Activated naive CD8-positive, alpha-beta T cell (primary cell): ENCODE data around the gene IER5.

Experiments used
- H3K27ac Mint-ChIP-seq: one replicate; pipeline ENCODE4 v1.8.0; 2021; ENCODE audit warnings: mixed read lengths
- H3K27me3 Mint-ChIP-seq: one replicate; pipeline ENCODE4 v1.8.0; 2021; ENCODE audit warnings: mixed read lengths
- H3K36me3 Mint-ChIP-seq: one replicate; pipeline ENCODE4 v1.8.0; 2021; ENCODE audit warnings: mixed read lengths
- H3K4me1 Mint-ChIP-seq: one replicate; pipeline ENCODE4 v1.8.0; 2021; ENCODE audit warnings: low read depth, mixed read lengths
- H3K4me3 Mint-ChIP-seq: one replicate; pipeline ENCODE4 v1.8.0; 2021; ENCODE audit warnings: mild to moderate bottlenecking, mixed read lengths
- H3K9me3 Mint-ChIP-seq: one replicate; pipeline ENCODE4 v1.8.0; 2021; ENCODE audit warnings: low read depth, mixed read lengths

Gene IER5

DNA sequence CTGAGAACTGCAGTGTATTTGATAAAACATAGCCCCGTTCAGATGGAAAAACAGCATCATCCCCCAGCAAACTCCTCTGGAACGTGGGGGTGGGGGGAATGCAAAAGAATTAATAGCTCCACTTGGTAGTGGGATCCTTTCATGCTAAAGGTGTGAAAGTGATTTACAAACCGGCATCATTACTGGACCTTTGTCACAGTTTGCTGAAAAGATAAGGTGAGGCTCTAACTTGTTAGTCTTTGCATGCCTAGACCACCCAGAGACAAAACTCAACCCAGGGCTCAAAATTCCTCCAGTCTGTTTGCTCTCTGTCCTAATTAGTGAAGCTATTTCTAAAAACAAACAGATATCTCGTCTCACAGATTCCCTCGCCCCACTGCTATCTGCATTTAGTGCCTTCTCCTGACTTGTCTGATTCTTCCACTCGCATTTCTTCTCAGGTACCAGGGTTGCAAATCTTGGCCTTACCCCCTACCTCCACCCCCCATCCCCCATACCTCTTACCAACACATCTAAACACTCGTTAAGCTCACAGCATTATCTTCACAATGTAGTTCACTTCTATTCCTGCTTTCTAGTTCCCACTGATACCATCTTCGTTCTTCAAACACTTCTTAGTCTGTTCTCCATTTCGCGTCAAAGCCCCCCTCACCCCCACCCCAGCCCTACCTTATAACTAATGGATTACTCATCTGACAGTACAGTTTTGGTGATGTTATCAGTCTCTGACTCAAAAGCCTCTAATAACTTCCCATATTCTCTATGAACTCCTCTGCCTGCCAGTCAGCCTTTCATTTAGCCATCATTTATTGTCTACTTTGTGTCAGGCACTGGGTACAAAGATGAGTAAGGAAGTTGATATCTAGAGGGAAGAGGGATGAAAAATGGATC, 11.8 kb downstream of the IER5 start:
- H3K4me1 Mint-ChIP-seq = peaks cover 74% of the 10 kb centered on the region
- no peaks in the 10 kb centered on the region for H3K9me3 Mint-ChIP-seq
- H3K27ac Mint-ChIP-seq = peak overlapping the region; percentile 93
- peaks cover under 1% of the 10 kb centered on the region for H3K36me3 Mint-ChIP-seq
- H3K4me3 Mint-ChIP-seq = peak overlapping the region; percentile 75
- H3K27me3 Mint-ChIP-seq = no peaks in the 10 kb centered on the region

DNA sequence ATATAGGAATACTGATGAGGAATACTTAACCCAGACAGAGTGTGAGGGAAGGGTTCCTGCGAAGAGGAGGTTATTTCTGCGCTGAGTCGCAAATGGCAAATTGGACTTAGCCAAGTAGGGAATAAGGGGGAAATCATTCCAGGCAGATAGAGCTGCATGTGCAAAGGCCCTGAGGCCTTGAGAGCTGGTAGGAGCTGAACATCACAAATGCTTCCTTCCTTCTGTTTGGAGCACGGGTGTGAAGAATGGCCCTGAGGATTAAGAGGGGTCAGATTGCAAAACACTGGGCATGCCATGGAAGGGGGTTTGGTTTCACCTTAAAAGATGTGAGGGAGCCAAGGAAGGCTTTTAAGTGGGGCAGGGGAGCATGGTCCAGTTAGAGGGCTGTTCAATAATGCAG, 12.4 kb downstream of the IER5 start:
- peak overlapping the region; percentile 73 for H3K27ac Mint-ChIP-seq
- peaks cover 75% of the 10 kb centered on the region for H3K4me1 Mint-ChIP-seq
- peak overlapping the region; percentile 75 for H3K4me3 Mint-ChIP-seq
- no peaks in the 10 kb centered on the region for H3K36me3 Mint-ChIP-seq
- H3K27me3 Mint-ChIP-seq = no peaks in the 10 kb centered on the region
- H3K9me3 Mint-ChIP-seq = no peaks in the 10 kb centered on the region

DNA sequence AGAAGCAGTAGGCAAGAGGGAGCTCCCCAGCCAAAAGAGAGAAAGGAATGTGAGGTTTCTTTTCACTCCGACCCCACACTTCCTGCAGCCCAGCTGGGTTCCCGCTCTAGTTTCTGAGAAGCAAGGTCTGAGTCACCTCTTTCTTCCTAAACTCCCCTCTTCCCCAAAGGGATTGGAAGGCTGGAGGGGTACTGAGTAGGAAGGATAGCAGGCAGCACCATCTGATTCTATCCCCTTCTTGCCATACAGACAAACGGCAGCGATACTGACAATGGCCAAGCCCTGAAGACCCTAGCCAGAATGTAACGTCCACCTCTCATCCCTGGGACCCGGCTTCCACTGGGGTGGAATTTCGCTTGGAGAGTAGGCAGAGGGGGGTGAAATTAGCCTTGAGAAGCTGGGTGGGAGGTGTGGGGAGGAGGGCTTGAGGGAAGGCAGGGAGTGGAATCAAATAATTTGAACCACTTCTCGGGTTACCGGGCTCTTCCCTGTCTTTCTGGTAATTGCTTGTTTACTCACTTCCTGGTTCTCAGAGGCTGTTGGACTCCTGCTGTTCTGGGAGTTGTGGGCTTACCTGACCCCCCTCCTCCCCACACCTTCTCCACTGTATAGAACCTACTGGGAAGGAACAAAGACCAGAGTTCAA, 13.2 kb downstream of the IER5 start:
- Mint-ChIP-seq H3K4me1 (peaks cover 74% of the 10 kb centered on the region), H3K36me3 (no peaks in the 10 kb centered on the region), H3K9me3 (no peaks in the 10 kb centered on the region), H3K27me3 (no peaks in the 10 kb centered on the region), H3K4me3 (no peak overlapping the region), H3K27ac (no peak overlapping the region)

DNA sequence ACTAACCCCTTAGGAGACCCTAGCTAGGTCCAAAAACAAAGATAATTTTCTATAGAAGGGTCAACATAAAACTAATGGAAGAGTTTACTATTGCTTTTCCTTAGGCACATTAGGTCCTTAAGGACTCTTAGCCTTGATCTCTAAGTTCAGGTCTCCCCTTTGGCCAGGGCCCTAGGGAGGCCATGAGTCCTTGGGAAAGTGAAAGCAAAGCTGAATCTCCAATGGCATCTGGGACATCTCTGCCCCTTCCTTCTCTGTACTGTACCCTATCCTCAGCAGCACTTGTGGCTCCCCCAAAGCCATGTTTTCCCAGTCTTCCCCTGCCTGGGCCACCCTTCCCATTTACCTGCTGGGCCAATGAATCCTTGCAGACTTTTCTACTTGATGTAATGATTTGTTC, 14.3 kb downstream of the IER5 start:
- no peak overlapping the region for H3K4me3 Mint-ChIP-seq
- H3K9me3 Mint-ChIP-seq = no peaks in the 10 kb centered on the region
- peaks cover 74% of the 10 kb centered on the region for H3K4me1 Mint-ChIP-seq
- no peaks in the 10 kb centered on the region for H3K27me3 Mint-ChIP-seq
- no peak overlapping the region for H3K27ac Mint-ChIP-seq
- no peaks in the 10 kb centered on the region for H3K36me3 Mint-ChIP-seq

DNA sequence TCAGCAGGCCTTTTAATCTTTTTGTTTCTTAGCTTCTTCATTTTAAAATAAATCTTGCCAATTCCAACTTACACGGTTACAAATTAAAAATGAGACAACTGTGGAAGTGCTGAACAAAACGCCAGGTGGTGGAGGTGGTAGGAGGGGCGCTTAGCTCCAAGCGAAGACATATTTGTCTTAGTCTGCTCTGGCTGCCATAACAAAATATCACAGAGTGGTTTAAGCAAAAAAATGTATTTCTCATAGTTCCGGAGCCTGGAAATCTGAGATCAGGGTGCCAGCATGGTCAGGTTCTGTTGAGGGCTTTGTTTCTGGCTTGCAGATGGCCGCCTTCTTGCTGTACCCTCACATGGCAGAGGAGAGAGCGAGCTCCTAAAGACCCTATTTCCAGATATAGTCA, 14.9 kb downstream of the IER5 start:
- Mint-ChIP-seq H3K27ac (peak overlapping the region; percentile 12), H3K4me1 (peaks cover 71% of the 10 kb centered on the region)

DNA sequence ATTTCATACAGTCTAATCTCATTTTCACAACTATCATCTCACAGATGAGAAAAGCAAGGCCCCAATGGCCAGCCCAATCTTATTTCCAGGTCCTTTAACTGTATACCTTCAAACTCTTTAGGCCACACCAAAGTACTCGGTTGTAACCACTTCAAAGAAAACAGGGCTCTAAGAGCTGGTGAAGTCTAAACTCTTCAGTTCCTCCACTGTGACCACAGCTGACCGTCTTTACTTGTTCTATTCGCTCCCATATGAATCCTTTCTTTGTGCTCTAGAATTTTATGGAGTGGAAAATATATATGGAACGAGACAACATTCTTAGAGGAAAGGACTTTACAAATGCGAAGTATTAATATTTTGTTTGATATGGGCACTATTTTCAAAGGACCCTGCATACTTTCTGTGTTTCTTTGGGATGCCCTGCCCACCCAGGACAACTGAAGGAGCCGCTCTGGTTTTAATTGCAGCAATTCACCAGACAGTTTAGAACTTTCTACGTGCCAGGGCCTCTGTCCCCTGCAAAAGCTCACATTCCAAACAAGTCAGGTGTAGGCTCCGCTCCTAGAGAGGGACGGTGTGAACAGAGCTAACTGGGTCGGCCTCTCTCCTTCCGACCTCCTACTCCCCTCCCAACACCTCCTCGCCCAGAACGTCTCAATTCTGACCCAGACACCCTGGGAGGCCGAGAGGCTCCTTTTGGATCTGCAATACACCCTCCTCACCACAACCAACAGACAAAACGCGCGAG, 15.7 kb downstream of the IER5 start:
- Mint-ChIP-seq H3K9me3 (no peaks in the 10 kb centered on the region), H3K27ac (peak overlapping the region; percentile 72), H3K27me3 (no peaks in the 10 kb centered on the region), H3K4me1 (peaks cover 68% of the 10 kb centered on the region), H3K4me3 (peak overlapping the region; percentile 84), H3K36me3 (no peaks in the 10 kb centered on the region)

More for the DNA sequence above, 14.9 kb downstream of the IER5 start:
- no peaks in the 10 kb centered on the region for H3K27me3 Mint-ChIP-seq
- H3K4me3 Mint-ChIP-seq = no peak overlapping the region
- H3K36me3 Mint-ChIP-seq = no peaks in the 10 kb centered on the region
- H3K9me3 Mint-ChIP-seq = no peaks in the 10 kb centered on the region

DNA sequence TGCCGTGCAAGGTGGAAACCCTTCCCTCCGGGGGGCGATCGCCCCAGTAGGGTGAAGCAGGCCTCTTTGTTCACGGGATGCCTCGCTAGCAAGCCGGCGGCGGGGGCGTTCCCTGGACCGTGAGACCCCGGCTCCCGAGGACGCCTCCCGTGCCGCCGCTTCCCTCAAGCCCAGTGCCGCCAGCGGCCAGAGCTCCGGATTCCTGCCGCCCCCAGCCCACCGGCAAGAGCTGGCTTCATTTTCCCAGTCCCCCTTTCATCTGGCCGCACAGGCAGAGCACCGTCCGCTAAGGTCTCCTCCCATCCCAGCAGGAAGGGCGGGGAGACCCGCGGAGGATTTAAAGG, 16.3 kb downstream of the IER5 start:
- H3K36me3 Mint-ChIP-seq = no peaks in the 10 kb centered on the region
- no peaks in the 10 kb centered on the region for H3K9me3 Mint-ChIP-seq
- H3K4me3 Mint-ChIP-seq = peak overlapping the region; percentile 84
- peak overlapping the region; percentile 72 for H3K27ac Mint-ChIP-seq
- H3K4me1 Mint-ChIP-seq = peaks cover 63% of the 10 kb centered on the region
- H3K27me3 Mint-ChIP-seq = no peaks in the 10 kb centered on the region

DNA sequence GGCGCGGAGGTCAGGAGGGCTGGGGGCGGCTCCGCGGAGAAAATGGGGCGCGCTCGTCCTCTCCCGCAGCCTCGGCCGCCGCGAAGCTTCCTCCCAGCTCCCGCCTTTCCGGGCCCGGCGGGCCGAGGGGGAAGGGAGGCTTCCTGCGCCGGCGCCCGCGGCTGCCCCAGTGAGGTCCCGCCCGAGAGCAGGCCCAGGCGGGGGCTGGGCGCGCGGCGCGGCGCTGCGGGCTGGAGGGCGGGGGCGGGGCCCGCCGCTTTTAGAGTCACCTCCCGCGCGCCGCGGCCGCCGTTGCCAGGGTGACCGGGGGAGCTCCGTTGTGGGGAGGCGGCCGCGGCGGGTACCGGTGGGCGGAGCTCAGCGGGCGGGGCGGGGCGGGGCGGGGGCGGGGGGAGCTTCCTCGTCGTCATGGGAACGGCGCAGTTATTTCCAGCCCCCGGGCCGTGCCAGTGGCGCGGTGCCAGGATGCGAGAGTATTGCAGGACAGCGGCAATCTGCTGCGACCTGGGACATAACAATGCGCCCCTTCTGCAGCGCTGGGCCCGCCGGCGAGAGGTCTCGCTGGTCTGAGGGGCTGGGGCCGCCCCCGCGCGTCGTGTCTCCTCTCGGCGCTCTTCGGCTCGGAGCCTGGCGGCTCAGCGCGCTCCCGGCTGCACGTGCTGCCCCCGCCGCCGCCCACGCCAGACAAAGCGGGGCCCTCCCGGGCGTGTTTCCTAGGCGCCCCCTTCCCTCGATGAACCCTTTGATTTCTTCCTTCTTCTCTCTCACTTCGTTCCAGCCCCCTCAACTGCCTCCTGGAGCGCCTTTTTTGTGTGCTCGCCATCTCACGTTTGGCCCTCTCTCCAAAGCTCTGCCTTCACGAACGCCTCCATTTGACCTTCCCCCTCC, 16.9 kb downstream of the IER5 start:
- H3K27ac Mint-ChIP-seq = peak overlapping the region; percentile 81
- no peaks in the 10 kb centered on the region for H3K36me3 Mint-ChIP-seq
- no peaks in the 10 kb centered on the region for H3K9me3 Mint-ChIP-seq
- H3K27me3 Mint-ChIP-seq = no peaks in the 10 kb centered on the region
- H3K4me1 Mint-ChIP-seq = peaks cover 57% of the 10 kb centered on the region
- H3K4me3 Mint-ChIP-seq = peak overlapping the region; percentile 93

DNA sequence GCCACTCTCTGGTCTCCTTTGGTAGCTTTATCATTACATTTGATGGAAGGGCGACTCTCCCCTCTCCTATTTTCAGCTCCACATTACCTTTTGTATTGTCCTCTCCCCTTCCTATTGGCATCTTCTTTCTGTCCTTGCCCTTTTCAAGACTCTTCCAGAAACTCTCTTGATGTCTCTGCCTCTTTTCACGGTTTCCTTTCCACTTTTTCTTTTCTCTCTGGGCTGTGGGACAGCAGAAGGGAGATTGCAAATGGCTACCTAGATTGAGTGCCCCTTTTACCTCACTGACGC, 17.5 kb downstream of the IER5 start:
- H3K36me3 Mint-ChIP-seq = no peaks in the 10 kb centered on the region
- H3K27ac Mint-ChIP-seq = peak overlapping the region; percentile 81
- H3K9me3 Mint-ChIP-seq = no peaks in the 10 kb centered on the region
- H3K4me3 Mint-ChIP-seq = peak overlapping the region; percentile 93
- peaks cover 51% of the 10 kb centered on the region for H3K4me1 Mint-ChIP-seq
- H3K27me3 Mint-ChIP-seq = no peaks in the 10 kb centered on the region

DNA sequence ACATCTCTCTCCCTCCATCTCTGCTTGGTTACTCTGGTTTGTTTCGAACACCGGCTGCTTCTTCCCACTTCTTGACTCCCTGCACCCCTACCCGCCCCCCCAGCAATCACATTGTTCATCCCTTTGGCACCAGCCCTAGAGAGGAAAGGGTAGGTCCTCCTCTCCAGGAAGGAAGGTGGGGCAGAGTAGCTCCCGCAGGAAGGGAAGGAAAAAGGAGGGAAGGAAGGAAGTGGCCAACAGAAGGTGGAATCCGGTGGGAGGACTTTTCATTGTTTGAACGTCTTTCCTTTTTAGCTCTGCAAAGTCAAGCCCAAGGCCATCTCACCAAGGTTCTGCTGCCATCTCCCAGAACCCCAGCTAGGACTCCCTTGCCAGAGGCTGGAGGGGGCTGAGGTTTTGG, 18.0 kb downstream of the IER5 start:
- no peaks in the 10 kb centered on the region for H3K27me3 Mint-ChIP-seq
- H3K4me1 Mint-ChIP-seq = peaks cover 46% of the 10 kb centered on the region
- peak overlapping the region; percentile 93 for H3K4me3 Mint-ChIP-seq
- peak overlapping the region; percentile 81 for H3K27ac Mint-ChIP-seq
- no peaks in the 10 kb centered on the region for H3K9me3 Mint-ChIP-seq
- H3K36me3 Mint-ChIP-seq = no peaks in the 10 kb centered on the region

DNA sequence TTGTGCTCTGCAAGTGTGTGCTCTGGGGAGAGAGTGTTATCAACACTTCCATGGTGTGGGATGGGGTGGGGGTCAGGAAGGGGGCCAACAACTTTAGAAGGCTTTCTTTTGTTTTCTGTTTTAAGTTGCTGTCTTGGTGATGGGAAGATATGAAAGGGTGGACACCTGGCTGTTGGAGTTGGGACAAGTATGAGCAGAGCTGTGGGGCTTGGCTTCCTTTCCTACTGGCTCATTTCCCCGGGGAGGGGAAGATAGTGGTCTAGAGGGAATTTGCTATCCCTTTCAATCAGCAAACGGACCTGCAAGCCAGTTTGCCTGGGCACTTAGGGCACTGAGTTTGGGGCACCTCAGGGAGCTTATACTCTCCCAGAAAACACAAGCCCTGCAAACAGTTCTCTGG, 19.2 kb downstream of the IER5 start:
- Mint-ChIP-seq H3K9me3 (no peaks in the 10 kb centered on the region), H3K4me1 (peaks cover 37% of the 10 kb centered on the region), H3K4me3 (no peak overlapping the region), H3K27me3 (no peaks in the 10 kb centered on the region), H3K27ac (no peak overlapping the region), H3K36me3 (no peaks in the 10 kb centered on the region)

DNA sequence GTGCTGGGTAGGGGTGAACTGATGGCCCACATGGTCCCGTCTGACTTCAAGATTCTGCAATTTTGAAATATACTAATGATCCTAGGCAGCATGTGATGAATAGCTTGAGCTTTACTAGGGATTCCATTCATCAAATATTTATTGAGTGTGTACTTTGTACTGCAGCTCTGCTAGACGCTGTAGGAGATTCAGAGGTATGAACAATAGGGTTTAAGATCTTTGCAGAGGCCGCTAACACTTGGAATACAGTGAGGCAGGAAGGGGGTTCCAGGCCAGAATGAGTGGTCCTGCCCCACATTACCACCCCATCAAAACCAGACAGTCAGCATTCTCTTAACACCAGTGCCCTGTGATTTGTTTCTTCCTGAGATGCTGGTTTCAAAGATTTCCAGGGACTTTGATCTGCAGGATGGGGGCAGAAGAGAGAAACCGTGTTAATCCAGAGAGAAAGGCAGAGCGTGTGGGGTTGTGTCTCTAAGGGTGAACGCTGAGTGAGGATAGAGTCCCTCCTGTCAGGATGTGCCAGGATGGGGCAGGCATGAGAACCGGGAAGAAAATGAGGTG, 19.9 kb downstream of the IER5 start:
- H3K36me3 Mint-ChIP-seq = no peaks in the 10 kb centered on the region
- no peaks in the 10 kb centered on the region for H3K27me3 Mint-ChIP-seq
- H3K27ac Mint-ChIP-seq = no peak overlapping the region
- H3K4me3 Mint-ChIP-seq = no peak overlapping the region
- peaks cover 32% of the 10 kb centered on the region for H3K4me1 Mint-ChIP-seq
- no peaks in the 10 kb centered on the region for H3K9me3 Mint-ChIP-seq

DNA sequence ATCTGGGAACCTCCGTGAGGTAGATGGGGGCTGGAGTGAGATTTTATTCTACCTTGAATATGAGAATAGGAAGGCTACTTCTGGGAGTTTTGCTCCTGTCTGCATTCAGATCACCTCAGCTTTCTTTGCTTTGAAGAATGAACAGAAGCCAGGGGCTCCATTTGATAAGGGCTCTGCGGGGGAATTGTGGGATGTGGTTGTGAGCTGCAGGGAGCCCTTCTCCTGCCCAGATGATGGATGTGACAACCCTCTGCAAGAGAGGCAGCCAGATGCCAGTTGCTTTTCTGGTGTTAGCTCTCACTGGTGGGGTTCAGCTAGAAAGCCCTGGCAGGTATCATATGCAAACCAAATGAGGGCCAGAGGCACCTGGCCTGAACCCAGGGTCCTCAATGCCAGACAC, 21.5 kb downstream of the IER5 start:
- Mint-ChIP-seq H3K36me3 (no peaks in the 10 kb centered on the region), H3K27me3 (no peaks in the 10 kb centered on the region), H3K4me3 (no peak overlapping the region), H3K9me3 (no peaks in the 10 kb centered on the region), H3K4me1 (peaks cover 19% of the 10 kb centered on the region), H3K27ac (no peak overlapping the region)

DNA sequence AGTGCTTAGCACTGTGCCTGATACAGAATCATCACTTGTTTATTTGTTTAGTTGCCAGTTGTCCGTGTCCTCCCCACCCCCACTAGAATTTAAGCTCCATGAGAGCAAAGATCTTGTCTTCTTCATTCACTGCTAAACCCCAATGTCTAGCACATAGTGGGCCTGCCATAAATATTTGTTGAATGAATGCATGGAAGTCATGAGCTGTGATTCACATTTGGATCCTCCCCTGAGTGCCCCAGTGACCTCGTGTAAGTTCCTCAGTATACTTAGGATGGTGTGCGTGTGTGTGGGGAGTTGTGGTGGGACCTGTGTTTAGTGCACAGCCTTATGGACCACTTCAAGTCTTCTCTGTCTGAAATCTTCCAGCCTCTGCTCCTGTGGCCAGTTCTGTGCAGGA, 23.1 kb downstream of the IER5 start:
- Mint-ChIP-seq H3K36me3 (no peaks in the 10 kb centered on the region), H3K9me3 (no peaks in the 10 kb centered on the region), H3K27me3 (no peaks in the 10 kb centered on the region), H3K4me3 (no peak overlapping the region), H3K4me1 (peaks cover 13% of the 10 kb centered on the region), H3K27ac (no peak overlapping the region)
